SK-N-SH treated with all-trans-retinoic acid at 6 μM for 48 hours (cell line): ENCODE results near the gene ZBTB42.

ENCODE experiments used
- ATAC-seq: fragments of 200-7000 bp; cut with Tn5 transposase; 3 replicates; pipeline ENCODE4 v1.9.1; 2020; ENCODE audit warnings: mild to moderate bottlenecking, moderate library complexity
- ARNTL ChIP-seq: fragments of 450-650 bp; formaldehyde crosslinking; IDR thresholded peaks from 2 replicates; pipeline ENCODE4 v1.5.0; 2020; ENCODE audit warnings: low read depth, mild to moderate bottlenecking, moderate library complexity, borderline replicate concordance
- BACH2 ChIP-seq: fragments of 250-450 bp; sonication (Bioruptor Pico); IDR thresholded peaks from 2 replicates; pipeline ENCODE4 v1.9.0; 2021; ENCODE audit warnings: mild to moderate bottlenecking, borderline replicate concordance
- CSDC2 ChIP-seq: fragments of 250-450 bp; sonication (Bioruptor Pico); IDR thresholded peaks from 2 replicates; pipeline ENCODE4 v1.5.0; 2020; ENCODE audit warnings: mild to moderate bottlenecking, moderate library complexity
- ESRRG ChIP-seq: fragments of 250-450 bp; sonication (Bioruptor Pico); IDR thresholded peaks from 2 replicates; pipeline ENCODE4 v1.6.1; 2021; ENCODE audit warnings: mild to moderate bottlenecking
- GLIS3 ChIP-seq: fragments of 250-450 bp; sonication (Bioruptor Pico); IDR thresholded peaks from 2 replicates; pipeline ENCODE4 v1.5.0; 2020; ENCODE audit warnings: mild to moderate bottlenecking, moderate library complexity
- ISL1 ChIP-seq: fragments of 250-450 bp; sonication (Bioruptor Pico); IDR thresholded peaks from 2 replicates; pipeline ENCODE4 v2.1.2; 2022; ENCODE audit warnings: mild to moderate bottlenecking, moderate library complexity
- OSR1 ChIP-seq: fragments of 250-450 bp; sonication (Bioruptor Pico); IDR thresholded peaks from 2 replicates; pipeline ENCODE4 v1.8.0; 2022; ENCODE audit warnings: moderate library complexity, mild to moderate bottlenecking, inconsistent platforms
- PPARA ChIP-seq: fragments of 250-450 bp; sonication (Bioruptor Pico); IDR thresholded peaks from 2 replicates; pipeline ENCODE4 v1.5.0; 2020; ENCODE audit warnings: mild to moderate bottlenecking, borderline replicate concordance
- RARB ChIP-seq: fragments of 250-450 bp; sonication (Bioruptor Pico); IDR thresholded peaks from 2 replicates; pipeline ENCODE4 v1.8.0; 2021; ENCODE audit warnings: mild to moderate bottlenecking, moderate library complexity
- SNAI2 ChIP-seq: fragments of 250-450 bp; sonication (Bioruptor Pico); IDR thresholded peaks from 2 replicates; pipeline ENCODE4 v1.5.0; 2020; ENCODE audit warnings: mild to moderate bottlenecking, moderate library complexity
- TCF4 ChIP-seq: fragments of 250-450 bp; sonication (Bioruptor Pico); IDR thresholded peaks from 2 replicates; pipeline ENCODE4 v1.8.0; 2021; ENCODE audit warnings: mild to moderate bottlenecking, moderate library complexity, borderline replicate concordance
- TOX ChIP-seq: fragments of 250-450 bp; sonication (Bioruptor Pico); IDR thresholded peaks from 2 replicates; pipeline ENCODE4 v1.8.0; 2021; ENCODE audit warnings: mild to moderate bottlenecking, moderate library complexity, borderline replicate concordance
- ZC3H10 ChIP-seq: fragments of 250-450 bp; sonication (Bioruptor Pico); IDR thresholded peaks from 2 replicates; pipeline ENCODE4 v1.5.1; 2021; ENCODE audit warnings: mild to moderate bottlenecking, moderate library complexity
- ZFP3 ChIP-seq: fragments of 250-450 bp; sonication (Bioruptor Pico); IDR thresholded peaks from 2 replicates; pipeline ENCODE4 v1.5.0; 2020; ENCODE audit warnings: mild to moderate bottlenecking, moderate library complexity
- ZFP30 ChIP-seq: fragments of 450-650 bp; formaldehyde crosslinking; IDR thresholded peaks from 2 replicates; pipeline ENCODE4 v1.5.0; 2022; ENCODE audit warnings: mild to moderate bottlenecking, moderate library complexity
- ZNF565 ChIP-seq: fragments of 450-650 bp; formaldehyde crosslinking; conservative IDR thresholded peaks from 2 replicates; pipeline ENCODE4 v1.5.0; 2020; ENCODE audit warnings: low read depth, mild to moderate bottlenecking, moderate library complexity
- ZNF70 ChIP-seq: fragments of 450-650 bp; formaldehyde crosslinking; IDR thresholded peaks from 2 replicates; pipeline ENCODE4 v1.5.0; 2020; ENCODE audit warnings: mild to moderate bottlenecking, moderate library complexity
- TF ChIP-seq, protein P1 (sequence below): fragments of 250-450 bp; sonication (Bioruptor Pico); IDR thresholded peaks from 2 replicates; pipeline ENCODE4 v1.8.0; 2021; ENCODE audit warnings: low read depth, mild to moderate bottlenecking, moderate library complexity, borderline replicate concordance
- TF ChIP-seq, protein P2 (sequence below): fragments of 250-450 bp; sonication (Bioruptor Pico); IDR thresholded peaks from 2 replicates; pipeline ENCODE4 v1.5.1; 2021; ENCODE audit warnings: mild to moderate bottlenecking, moderate library complexity
- TF ChIP-seq, protein P3 (sequence below): fragments of 250-450 bp; sonication (Bioruptor Pico); IDR thresholded peaks from 2 replicates; pipeline ENCODE4 v1.5.1; 2020; ENCODE audit warnings: low read depth, mild to moderate bottlenecking, moderate library complexity
- TF ChIP-seq, protein P4 (sequence below): fragments of 250-450 bp; sonication (Bioruptor Pico); IDR thresholded peaks from 2 replicates; pipeline ENCODE4 v1.8.0; 2020; ENCODE audit warnings: mild to moderate bottlenecking, moderate library complexity, borderline replicate concordance
- TF ChIP-seq, protein P5 (sequence below): fragments of 250-450 bp; sonication (Bioruptor Pico); IDR thresholded peaks from 2 replicates; pipeline ENCODE4 v1.5.0; 2020; ENCODE audit warnings: mild to moderate bottlenecking, moderate library complexity

The ZBTB42 gene

DNA sequence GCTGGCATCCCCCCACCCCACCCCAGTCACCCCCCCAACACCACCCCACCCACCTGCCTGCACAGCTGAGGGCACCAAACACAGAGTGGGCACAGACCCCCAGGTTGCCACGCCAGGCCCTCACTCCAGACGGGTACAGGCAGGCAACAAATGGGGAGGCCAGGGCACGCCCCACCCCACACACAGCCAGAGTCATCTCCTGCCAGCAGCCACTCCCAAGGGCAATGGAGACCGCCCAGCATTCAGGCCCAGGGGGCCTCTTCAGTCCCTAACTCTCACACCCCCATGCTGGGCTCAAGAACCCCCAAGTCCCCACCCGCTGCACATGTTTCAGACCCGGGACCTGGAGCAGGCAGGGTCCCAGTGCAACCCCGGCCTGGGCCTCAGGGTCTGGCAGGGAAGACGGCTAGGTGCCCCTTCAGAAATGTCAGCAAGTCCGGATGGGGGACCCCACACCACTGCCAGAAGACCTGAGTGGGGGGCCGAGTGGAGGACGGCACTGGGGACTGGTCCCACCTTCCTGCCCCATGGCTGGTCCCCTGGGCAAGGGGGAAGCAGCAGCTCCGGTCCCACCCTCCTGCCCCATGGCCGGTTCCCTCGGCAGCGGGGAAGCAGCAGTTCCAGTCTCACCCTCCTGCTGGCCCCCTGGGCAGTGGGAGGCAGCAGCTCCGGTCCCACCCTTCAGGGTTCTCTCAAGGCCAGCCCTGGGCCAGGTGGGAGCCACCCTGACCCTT, 17.2 kb upstream of the ZBTB42 start:
- no peak for ATAC-seq
- no peak for TF ChIP-seq CSDC2 (CRISPR knock-in tag)
- TF ChIP-seq ZC3H10 (CRISPR knock-in tag): no peak
- TF ChIP-seq TOX (CRISPR knock-in tag): no peak
- TF ChIP-seq SNAI2: no peak
- no peak for TF ChIP-seq TCF4 (CRISPR knock-in tag)
- TF ChIP-seq, protein P1, sequence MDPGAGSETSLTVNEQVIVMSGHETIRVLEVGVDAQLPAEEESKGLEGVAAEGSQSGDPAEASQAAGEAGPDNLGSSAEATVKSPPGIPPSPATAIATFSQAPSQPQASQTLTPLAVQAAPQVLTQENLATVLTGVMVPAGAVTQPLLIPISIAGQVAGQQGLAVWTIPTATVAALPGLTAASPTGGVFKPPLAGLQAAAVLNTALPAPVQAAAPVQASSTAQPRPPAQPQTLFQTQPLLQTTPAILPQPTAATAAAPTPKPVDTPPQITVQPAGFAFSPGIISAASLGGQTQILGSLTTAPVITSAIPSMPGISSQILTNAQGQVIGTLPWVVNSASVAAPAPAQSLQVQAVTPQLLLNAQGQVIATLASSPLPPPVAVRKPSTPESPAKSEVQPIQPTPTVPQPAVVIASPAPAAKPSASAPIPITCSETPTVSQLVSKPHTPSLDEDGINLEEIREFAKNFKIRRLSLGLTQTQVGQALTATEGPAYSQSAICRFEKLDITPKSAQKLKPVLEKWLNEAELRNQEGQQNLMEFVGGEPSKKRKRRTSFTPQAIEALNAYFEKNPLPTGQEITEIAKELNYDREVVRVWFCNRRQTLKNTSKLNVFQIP (CRISPR knock-in tag): no peak
- TF ChIP-seq ARNTL (CRISPR knock-in tag): no peak
- no peak for TF ChIP-seq ZNF70 (CRISPR knock-in tag)
- TF ChIP-seq, protein P2, sequence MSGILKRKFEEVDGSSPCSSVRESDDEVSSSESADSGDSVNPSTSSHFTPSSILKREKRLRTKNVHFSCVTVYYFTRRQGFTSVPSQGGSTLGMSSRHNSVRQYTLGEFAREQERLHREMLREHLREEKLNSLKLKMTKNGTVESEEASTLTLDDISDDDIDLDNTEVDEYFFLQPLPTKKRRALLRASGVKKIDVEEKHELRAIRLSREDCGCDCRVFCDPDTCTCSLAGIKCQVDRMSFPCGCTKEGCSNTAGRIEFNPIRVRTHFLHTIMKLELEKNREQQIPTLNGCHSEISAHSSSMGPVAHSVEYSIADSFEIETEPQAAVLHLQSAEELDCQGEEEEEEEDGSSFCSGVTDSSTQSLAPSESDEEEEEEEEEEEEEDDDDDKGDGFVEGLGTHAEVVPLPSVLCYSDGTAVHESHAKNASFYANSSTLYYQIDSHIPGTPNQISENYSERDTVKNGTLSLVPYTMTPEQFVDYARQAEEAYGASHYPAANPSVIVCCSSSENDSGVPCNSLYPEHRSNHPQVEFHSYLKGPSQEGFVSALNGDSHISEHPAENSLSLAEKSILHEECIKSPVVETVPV: no peak
- TF ChIP-seq, protein P3, sequence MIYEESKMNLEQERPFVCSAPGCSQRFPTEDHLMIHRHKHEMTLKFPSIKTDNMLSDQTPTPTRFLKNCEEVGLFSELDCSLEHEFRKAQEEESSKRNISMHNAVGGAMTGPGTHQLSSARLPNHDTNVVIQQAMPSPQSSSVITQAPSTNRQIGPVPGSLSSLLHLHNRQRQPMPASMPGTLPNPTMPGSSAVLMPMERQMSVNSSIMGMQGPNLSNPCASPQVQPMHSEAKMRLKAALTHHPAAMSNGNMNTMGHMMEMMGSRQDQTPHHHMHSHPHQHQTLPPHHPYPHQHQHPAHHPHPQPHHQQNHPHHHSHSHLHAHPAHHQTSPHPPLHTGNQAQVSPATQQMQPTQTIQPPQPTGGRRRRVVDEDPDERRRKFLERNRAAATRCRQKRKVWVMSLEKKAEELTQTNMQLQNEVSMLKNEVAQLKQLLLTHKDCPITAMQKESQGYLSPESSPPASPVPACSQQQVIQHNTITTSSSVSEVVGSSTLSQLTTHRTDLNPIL (CRISPR knock-in tag): no peak
- no peak for TF ChIP-seq ZFP30
- no peak for TF ChIP-seq ZNF565 (CRISPR knock-in tag)
- no peak for TF ChIP-seq BACH2
- TF ChIP-seq, protein P4, sequence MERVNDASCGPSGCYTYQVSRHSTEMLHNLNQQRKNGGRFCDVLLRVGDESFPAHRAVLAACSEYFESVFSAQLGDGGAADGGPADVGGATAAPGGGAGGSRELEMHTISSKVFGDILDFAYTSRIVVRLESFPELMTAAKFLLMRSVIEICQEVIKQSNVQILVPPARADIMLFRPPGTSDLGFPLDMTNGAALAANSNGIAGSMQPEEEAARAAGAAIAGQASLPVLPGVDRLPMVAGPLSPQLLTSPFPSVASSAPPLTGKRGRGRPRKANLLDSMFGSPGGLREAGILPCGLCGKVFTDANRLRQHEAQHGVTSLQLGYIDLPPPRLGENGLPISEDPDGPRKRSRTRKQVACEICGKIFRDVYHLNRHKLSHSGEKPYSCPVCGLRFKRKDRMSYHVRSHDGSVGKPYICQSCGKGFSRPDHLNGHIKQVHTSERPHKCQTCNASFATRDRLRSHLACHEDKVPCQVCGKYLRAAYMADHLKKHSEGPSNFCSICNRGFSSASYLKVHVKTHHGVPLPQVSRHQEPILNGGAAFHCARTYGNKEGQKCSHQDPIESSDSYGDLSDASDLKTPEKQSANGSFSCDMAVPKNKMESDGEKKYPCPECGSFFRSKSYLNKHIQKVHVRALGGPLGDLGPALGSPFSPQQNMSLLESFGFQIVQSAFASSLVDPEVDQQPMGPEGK (CRISPR knock-in tag): no peak
- TF ChIP-seq OSR1: no peak
- no peak for TF ChIP-seq RARB (CRISPR knock-in tag)
- TF ChIP-seq ZFP3 (CRISPR knock-in tag): no peak
- no peak for TF ChIP-seq ISL1 (CRISPR knock-in tag)
- no peak for TF ChIP-seq PPARA (CRISPR knock-in tag)
- TF ChIP-seq, all 23 proteins: peak for 0

DNA sequence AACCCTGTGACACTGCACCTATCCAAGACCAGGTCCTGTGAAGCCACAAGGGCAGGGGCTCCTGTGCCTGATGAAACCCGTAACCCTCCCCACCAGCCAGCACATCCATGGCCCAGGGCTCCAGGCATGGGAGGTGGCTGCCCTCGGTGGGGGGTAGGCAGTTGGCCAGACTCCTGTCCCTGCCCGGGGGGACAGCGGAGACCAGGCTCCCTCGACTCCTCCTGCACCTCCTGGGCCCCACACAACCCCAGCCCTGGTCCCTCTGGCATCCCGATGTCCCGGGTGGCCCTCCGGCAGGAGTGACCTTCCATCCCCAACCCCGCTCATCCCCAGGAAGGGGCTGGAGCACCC, 16.7 kb upstream of the ZBTB42 start:
- no peak for ATAC-seq
- TF ChIP-seq RARB (CRISPR knock-in tag): no peak
- TF ChIP-seq ZNF565 (CRISPR knock-in tag): no peak
- TF ChIP-seq GLIS3 (CRISPR knock-in tag): no peak
- no peak for TF ChIP-seq ZNF70 (CRISPR knock-in tag)
- TF ChIP-seq ESRRG (CRISPR knock-in tag): no peak
- TF ChIP-seq ZFP30: no peak
- TF ChIP-seq BACH2: no peak
- TF ChIP-seq ARNTL (CRISPR knock-in tag): no peak
- no peak for TF ChIP-seq ISL1 (CRISPR knock-in tag)

DNA sequence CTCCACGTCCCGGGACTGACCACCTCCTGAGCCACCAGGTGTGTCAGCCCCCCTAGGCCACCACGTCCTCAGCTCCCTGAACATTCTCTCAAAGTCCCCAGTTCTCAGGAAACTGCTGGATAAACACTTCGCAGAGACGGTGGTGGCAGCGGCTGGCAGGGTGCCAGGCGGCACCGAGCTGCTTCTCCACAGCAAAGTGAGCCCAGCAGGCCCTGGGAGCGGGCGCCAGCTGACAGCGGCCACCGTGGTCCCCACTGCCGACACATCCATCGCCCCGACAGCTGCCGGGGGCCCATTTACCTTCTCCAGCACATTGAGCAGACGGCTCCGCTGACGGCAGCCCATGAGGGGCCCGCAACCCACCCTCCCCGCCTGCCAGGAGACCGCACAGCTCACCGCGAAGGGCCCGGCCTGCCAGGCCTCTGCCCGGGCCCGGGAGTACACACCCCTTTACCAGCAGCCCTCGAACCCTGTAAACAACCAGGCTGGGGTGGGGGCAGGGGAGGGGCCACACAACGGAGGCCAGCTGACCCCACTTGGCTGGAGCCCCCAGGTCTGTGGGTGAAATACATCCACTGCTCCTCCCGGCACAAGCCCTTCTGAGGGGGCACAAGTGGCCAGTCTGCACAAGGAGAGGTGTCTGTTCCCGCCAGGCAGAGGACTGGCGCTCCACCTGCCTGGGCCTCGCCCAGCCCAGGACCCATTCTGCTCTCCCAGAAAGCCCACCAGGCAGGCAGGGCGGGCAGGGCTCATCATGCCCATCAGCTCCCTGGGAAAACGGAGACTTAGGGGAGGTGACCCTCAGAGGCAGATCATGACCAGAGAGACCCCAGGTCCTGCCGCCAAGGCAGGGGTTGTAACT, 15.8 kb upstream of the ZBTB42 start:
- ATAC-seq: no peak
- TF ChIP-seq, protein P2: no peak
- no peak for TF ChIP-seq ZC3H10 (CRISPR knock-in tag)
- no peak for TF ChIP-seq ZFP30
- no peak for TF ChIP-seq ESRRG (CRISPR knock-in tag)
- TF ChIP-seq SNAI2: no peak
- TF ChIP-seq ZNF70 (CRISPR knock-in tag): no peak
- no peak for TF ChIP-seq ARNTL (CRISPR knock-in tag)
- no peak for TF ChIP-seq CSDC2 (CRISPR knock-in tag)
- TF ChIP-seq, protein P5, sequence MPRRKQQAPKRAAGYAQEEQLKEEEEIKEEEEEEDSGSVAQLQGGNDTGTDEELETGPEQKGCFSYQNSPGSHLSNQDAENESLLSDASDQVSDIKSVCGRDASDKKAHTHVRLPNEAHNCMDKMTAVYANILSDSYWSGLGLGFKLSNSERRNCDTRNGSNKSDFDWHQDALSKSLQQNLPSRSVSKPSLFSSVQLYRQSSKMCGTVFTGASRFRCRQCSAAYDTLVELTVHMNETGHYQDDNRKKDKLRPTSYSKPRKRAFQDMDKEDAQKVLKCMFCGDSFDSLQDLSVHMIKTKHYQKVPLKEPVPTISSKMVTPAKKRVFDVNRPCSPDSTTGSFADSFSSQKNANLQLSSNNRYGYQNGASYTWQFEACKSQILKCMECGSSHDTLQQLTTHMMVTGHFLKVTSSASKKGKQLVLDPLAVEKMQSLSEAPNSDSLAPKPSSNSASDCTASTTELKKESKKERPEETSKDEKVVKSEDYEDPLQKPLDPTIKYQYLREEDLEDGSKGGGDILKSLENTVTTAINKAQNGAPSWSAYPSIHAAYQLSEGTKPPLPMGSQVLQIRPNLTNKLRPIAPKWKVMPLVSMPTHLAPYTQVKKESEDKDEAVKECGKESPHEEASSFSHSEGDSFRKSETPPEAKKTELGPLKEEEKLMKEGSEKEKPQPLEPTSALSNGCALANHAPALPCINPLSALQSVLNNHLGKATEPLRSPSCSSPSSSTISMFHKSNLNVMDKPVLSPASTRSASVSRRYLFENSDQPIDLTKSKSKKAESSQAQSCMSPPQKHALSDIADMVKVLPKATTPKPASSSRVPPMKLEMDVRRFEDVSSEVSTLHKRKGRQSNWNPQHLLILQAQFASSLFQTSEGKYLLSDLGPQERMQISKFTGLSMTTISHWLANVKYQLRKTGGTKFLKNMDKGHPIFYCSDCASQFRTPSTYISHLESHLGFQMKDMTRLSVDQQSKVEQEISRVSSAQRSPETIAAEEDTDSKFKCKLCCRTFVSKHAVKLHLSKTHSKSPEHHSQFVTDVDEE: no peak
- TF ChIP-seq, protein P3 (CRISPR knock-in tag): no peak
- no peak for TF ChIP-seq BACH2
